Posterior vena cava (tissue), 2 donors: Measurements from ENCODE around the gene HOXC4. TPM values are rescaled to one million over a fixed set of nuclear protein-coding genes. Genes with fewer than 3 reads are reported as not detected.

Source experiments
- microRNA-seq, 2 donors: library from miRNA; unstranded; fragments of <30 nt; microRNA quantifications; one replicate each; pipeline ENCODE4 v1.2.0, GENCODE V29; 2020 to 2021; ENCODE audit warnings: borderline microRNAs expressed in 2 of 2
- total RNA-seq, 2 donors: library from RNA; stranded (reverse); fragmentation: NEBNext Ultra II Directional; extraction: Animal tissue kit (Norgen Biotek cat#: 25700); gene quantifications; one replicate each; pipeline ENCODE4 v1.2.1, GENCODE V29; 2021
- donor health status: DM: yes; HTN: yes; CAD: no.
- donor health status: DM: yes; HTN: yes; CAD: no.

The HOXC4 gene
- total RNA-seq, 2 donors from 2014 or later = 17.1 to 19.4 TPM

Small RNA genes within 50 kb of the gene (microRNA-seq; reads per million reads assigned to microRNA genes)
- gene MIR615 = 292 to 403 reads per million in 2 donors

Other genes with a start within 250 kb of the HOXC4 start
- gene HOXC13, start 115.0 kb upstream of the HOXC4 start, total RNA-seq = 1 to 10 TPM in 1 of 2 donors, under 1 TPM in 1; 0.23 to 1.1 TPM
- 1 to 10 TPM in 1 of 2 donors, not detected in 1; 1.1 TPM for gene HOXC12, start 98.9 kb upstream of the HOXC4 start, total RNA-seq
- gene HOXC11, start 80.7 kb upstream of the HOXC4 start, total RNA-seq = 1 to 10 TPM; 1.3 to 4.2 TPM
- 1 to 10 TPM; 2.0 to 4.8 TPM for gene HOTAIR, start 78.9 kb upstream of the HOXC4 start, total RNA-seq
- gene HOXC10, start 68.7 kb upstream of the HOXC4 start, total RNA-seq = 10 to 100 TPM; 27.9 to 35.5 TPM
- 10 to 100 TPM in 1 of 2 donors, 1 to 10 TPM in 1; 7.0 to 12.0 TPM for gene HOXC9, start 53.7 kb upstream of the HOXC4 start, total RNA-seq
- 10 to 100 TPM; 13.5 to 22.4 TPM for gene HOXC8, start 44.9 kb upstream of the HOXC4 start, total RNA-seq
- 10 to 100 TPM; 23.5 to 31.1 TPM for gene HOXC6, start 25.4 kb upstream of the HOXC4 start, total RNA-seq
- 1 to 10 TPM; 2.9 to 5.6 TPM for gene HOXC5, start 20.8 kb upstream of the HOXC4 start, total RNA-seq
- 10 to 100 TPM; 21.2 to 25.7 TPM for gene SMUG1, start 135.2 kb downstream of the HOXC4 start, total RNA-seq
- gene CBX5, start 226.3 kb downstream of the HOXC4 start, total RNA-seq = 10 to 100 TPM; 46.2 to 56.2 TPM
- 100 to 1,000 TPM; 503 to 615 TPM for gene HNRNPA1, start 226.9 kb downstream of the HOXC4 start, total RNA-seq
- gene NFE2, start 247.2 kb downstream of the HOXC4 start, total RNA-seq = 1 to 10 TPM; 1.6 to 3.5 TPM